Measurements from ENCODE around the gene B3GNT7. TPM values are rescaled to one million over a fixed set of nuclear protein-coding genes. Genes with fewer than 3 reads are reported as not detected.
"Not testable (repeated sequence)": the region's sequence is repeated elsewhere in the genome, so short reads cannot be mapped to it uniquely, and the experiment has no call there.

The B3GNT7 gene
- polyA plus RNA-seq, 1 donor from 2014 or later: 0.67 TPM

- H3K4me2 ChIP-seq (ENCODE audit: low read length); H3K9ac ChIP-seq (ENCODE audit: low read length); H3K4me3 ChIP-seq (ENCODE audit: low read length); H3F3A ChIP-seq (ENCODE audit: insufficient read depth, low read length, poor library complexity, severe bottlenecking); H3K79me2 ChIP-seq (replicated peaks; ENCODE audit: insufficient read depth, low read length); H3K9me2 ChIP-seq (ENCODE audit: insufficient read depth, low read length); H3K9me3 ChIP-seq (ENCODE audit: low read length); H3K36me3 ChIP-seq (ENCODE audit: insufficient read depth, low read length); H3K27ac ChIP-seq (ENCODE audit: low read length); H4K20me1 ChIP-seq (ENCODE audit: insufficient read depth); H3K27me3 ChIP-seq (ENCODE audit: insufficient read depth, low read depth, low read length); H2AFZ ChIP-seq (ENCODE audit: low read depth, low read length): not testable (repeated sequence)
Observed at GRCh38 chr2:231403421-231404182, 8.1 kb downstream of the B3GNT7 start.

- not testable (repeated sequence) for H3K27me3 ChIP-seq (ENCODE audit: insufficient read depth, low read depth, low read length); H3K4me2 ChIP-seq (ENCODE audit: low read length); H2AFZ ChIP-seq (ENCODE audit: low read depth, low read length); H3K4me3 ChIP-seq (ENCODE audit: low read length); H3K27ac ChIP-seq (ENCODE audit: low read length); H3K9me2 ChIP-seq (ENCODE audit: insufficient read depth, low read length); H3F3A ChIP-seq (ENCODE audit: insufficient read depth, low read length, poor library complexity, severe bottlenecking); H3K36me3 ChIP-seq (ENCODE audit: insufficient read depth, low read length); H4K20me1 ChIP-seq (ENCODE audit: insufficient read depth); H3K9me3 ChIP-seq (ENCODE audit: low read length); H3K9ac ChIP-seq (ENCODE audit: low read length); H3K79me2 ChIP-seq (replicated peaks; ENCODE audit: insufficient read depth, low read length)
Observed at GRCh38 chr2:231404183-231404578, 8.7 kb downstream of the B3GNT7 start.

GRCh38 chr2:231405601-231406367 lies 10.3 kb downstream of the B3GNT7 start:
- not testable (repeated sequence) for H3K79me2 ChIP-seq (replicated peaks; ENCODE audit: insufficient read depth, low read length); H3K4me3 ChIP-seq (ENCODE audit: low read length); H3K9ac ChIP-seq (ENCODE audit: low read length); H3K36me3 ChIP-seq (ENCODE audit: insufficient read depth, low read length); H3K4me2 ChIP-seq (ENCODE audit: low read length); H3K27me3 ChIP-seq (ENCODE audit: insufficient read depth, low read depth, low read length); H3K9me2 ChIP-seq (ENCODE audit: insufficient read depth, low read length); H3K27ac ChIP-seq (ENCODE audit: low read length); H2AFZ ChIP-seq (ENCODE audit: low read depth, low read length); H3K9me3 ChIP-seq (ENCODE audit: low read length); H4K20me1 ChIP-seq (ENCODE audit: insufficient read depth); H3F3A ChIP-seq (ENCODE audit: insufficient read depth, low read length, poor library complexity, severe bottlenecking)
- peak; percentile 48 for TF ChIP-seq CTCF (IDR thresholded peaks at IDR 0.05; ENCODE audit: poor library complexity, severe bottlenecking)

- not testable (repeated sequence) for H3K79me2 ChIP-seq (replicated peaks; ENCODE audit: insufficient read depth, low read length); H4K20me1 ChIP-seq (ENCODE audit: insufficient read depth); H3F3A ChIP-seq (ENCODE audit: insufficient read depth, low read length, poor library complexity, severe bottlenecking); H3K36me3 ChIP-seq (ENCODE audit: insufficient read depth, low read length); H3K4me2 ChIP-seq (ENCODE audit: low read length); H3K9me2 ChIP-seq (ENCODE audit: insufficient read depth, low read length); H2AFZ ChIP-seq (ENCODE audit: low read depth, low read length); H3K27me3 ChIP-seq (ENCODE audit: insufficient read depth, low read depth, low read length); H3K4me3 ChIP-seq (ENCODE audit: low read length); H3K9ac ChIP-seq (ENCODE audit: low read length); H3K9me3 ChIP-seq (ENCODE audit: low read length); H3K27ac ChIP-seq (ENCODE audit: low read length)
Observed at GRCh38 chr2:231407686-231408085, 12.2 kb downstream of the B3GNT7 start.

GRCh38 chr2:231408304-231408703 lies 12.8 kb downstream of the B3GNT7 start:
- not testable (repeated sequence) for H3K27ac ChIP-seq (ENCODE audit: low read length); H3K4me2 ChIP-seq (ENCODE audit: low read length); H3K27me3 ChIP-seq (ENCODE audit: insufficient read depth, low read depth, low read length); H3K9me2 ChIP-seq (ENCODE audit: insufficient read depth, low read length); H4K20me1 ChIP-seq (ENCODE audit: insufficient read depth); H3K9me3 ChIP-seq (ENCODE audit: low read length); H3K9ac ChIP-seq (ENCODE audit: low read length); H3F3A ChIP-seq (ENCODE audit: insufficient read depth, low read length, poor library complexity, severe bottlenecking); H2AFZ ChIP-seq (ENCODE audit: low read depth, low read length); H3K79me2 ChIP-seq (replicated peaks; ENCODE audit: insufficient read depth, low read length); H3K4me3 ChIP-seq (ENCODE audit: low read length); H3K36me3 ChIP-seq (ENCODE audit: insufficient read depth, low read length)
